HEK293 (cell line): ENCODE results near the gene MEST.

Source experiments
- CTCF ChIA-PET: fragments of 350-600 bp; formaldehyde crosslinking; extraction: SDS; loops from one replicate; lab custom pipeline; 2021; ENCODE audit warnings: antibody characterized with exemption; lab: Yijun Ruan, JAX
- POLR2A ChIA-PET: fragments of 300-600 bp; formaldehyde crosslinking; extraction: SDS; loops from one replicate; lab custom pipeline; 2020; ENCODE audit warnings: antibody characterized with exemption, inconsistent platforms; lab: Yijun Ruan, JAX
- H3K27ac ChIP-seq: fragments of 200-500 bp; sonication (Bioruptor generic); 2 replicates; pipeline ENCODE4 v1.5.1; 2014; ENCODE audit warnings: low read depth, low read length, control low read depth, inconsistent platforms; ENCODE audit errors: extremely low read depth
- H3K36me3 ChIP-seq, 2 experiments: fragments of 200-500 bp in 1 of 2; sonication (Bioruptor generic) in 1 of 2; 1 replicate in 1 of 2; 2 replicates in 1 of 2; pipeline ENCODE4 v1.5.1; 2014 to 2017; ENCODE audit warnings: inconsistent platforms in 2 of 2, low read length in 2 of 2; ENCODE audit not compliant: control insufficient read depth in 2 of 2, insufficient read depth in 1 of 2
- H3K4me1 ChIP-seq: fragments of 200-500 bp; sonication (Bioruptor generic); 2 replicates; pipeline ENCODE4 v1.5.1; 2014; ENCODE audit warnings: mild to moderate bottlenecking, low read length, inconsistent platforms; ENCODE audit not compliant: control insufficient read depth, insufficient read depth
- H3K4me3 ChIP-seq: 2 replicates; pipeline ENCODE4 v1.5.1; 2011; ENCODE audit warnings: low read depth, mild to moderate bottlenecking, control low read depth, low read length, moderate library complexity
- H3K9me3 ChIP-seq: fragments of 200-500 bp; sonication (Bioruptor generic); 2 replicates; pipeline ENCODE4 v1.5.1; 2014; ENCODE audit warnings: low read depth, low read length, inconsistent platforms; ENCODE audit not compliant: control insufficient read depth, insufficient read depth
- BCL11A ChIP-seq: fragments of 450-650 bp; formaldehyde crosslinking; IDR thresholded peaks from 2 replicates; pipeline ENCODE4 v1.5.1; 2016; ENCODE audit warnings: low read depth, missing biosample characterization, missing genetic modification characterization
- GLIS2 ChIP-seq: fragments of 450-650 bp; formaldehyde crosslinking; IDR thresholded peaks from 2 replicates; pipeline ENCODE4 v1.5.1; 2016; ENCODE audit warnings: missing biosample characterization, missing genetic modification characterization
- HOXA7 ChIP-seq: sonication (generic); formaldehyde crosslinking; IDR thresholded peaks from 2 replicates; pipeline ENCODE4 v1.8.1; 2022; ENCODE audit warnings: missing genetic modification reagents, borderline replicate concordance
- HOXC10 ChIP-seq: sonication (generic); formaldehyde crosslinking; IDR thresholded peaks from 2 replicates; pipeline ENCODE4 v1.8.1; 2023; ENCODE audit warnings: mild to moderate bottlenecking, missing genetic modification reagents
- SALL2 ChIP-seq: fragments of 450-650 bp; formaldehyde crosslinking; IDR thresholded peaks from 2 replicates; pipeline ENCODE4 v1.5.0; 2017; ENCODE audit warnings: missing biosample characterization, mild to moderate bottlenecking, missing genetic modification characterization, borderline replicate concordance
- SP3 ChIP-seq: fragments of 450-650 bp; formaldehyde crosslinking; IDR thresholded peaks from 2 replicates; pipeline ENCODE4 v1.5.1; 2016; ENCODE audit warnings: missing biosample characterization, missing genetic modification characterization
- YY1 ChIP-seq: fragments of 450-650 bp; formaldehyde crosslinking; IDR thresholded peaks from 2 replicates; pipeline ENCODE4 v1.5.1; 2018; ENCODE audit warnings: missing biosample characterization, missing genetic modification characterization
- ZBTB48 ChIP-seq: fragments of 450-650 bp; formaldehyde crosslinking; IDR thresholded peaks from 2 replicates; pipeline ENCODE4 v1.5.1; 2016; ENCODE audit warnings: missing biosample characterization, missing genetic modification characterization
- ZBTB7A ChIP-seq: fragments of 450-650 bp; formaldehyde crosslinking; IDR thresholded peaks from 2 replicates; pipeline ENCODE4 v1.5.1; 2016; ENCODE audit warnings: low read depth, missing biosample characterization, missing genetic modification characterization
- ZEB2 ChIP-seq: fragments of 450-650 bp; formaldehyde crosslinking; IDR thresholded peaks from 2 replicates; pipeline ENCODE4 v1.5.1; 2016; ENCODE audit warnings: missing biosample characterization, missing genetic modification characterization
- ZFHX2 ChIP-seq: fragments of 450-650 bp; formaldehyde crosslinking; conservative IDR thresholded peaks from 2 replicates; pipeline ENCODE4 v1.5.1; 2016; ENCODE audit warnings: missing biosample characterization, missing genetic modification characterization
- ZNF138 ChIP-seq: fragments of 450-650 bp; formaldehyde crosslinking; IDR thresholded peaks from 2 replicates; pipeline ENCODE4 v1.5.1; 2016; ENCODE audit warnings: missing biosample characterization, missing genetic modification characterization, borderline replicate concordance
- ZNF155 ChIP-seq: fragments of 450-650 bp; formaldehyde crosslinking; IDR thresholded peaks from 2 replicates; pipeline ENCODE4 v1.5.1; 2016; ENCODE audit warnings: missing biosample characterization, missing genetic modification characterization
- ZNF23 ChIP-seq: fragments of 450-650 bp; formaldehyde crosslinking; IDR thresholded peaks from 2 replicates; pipeline ENCODE4 v1.5.1; 2016; ENCODE audit warnings: missing biosample characterization, missing genetic modification characterization, borderline replicate concordance
- ZNF248 ChIP-seq: fragments of 450-650 bp; formaldehyde crosslinking; IDR thresholded peaks from 2 replicates; pipeline ENCODE4 v1.5.1; 2017; ENCODE audit warnings: missing biosample characterization, missing genetic modification characterization
- ZNF292 ChIP-seq: fragments of 450-650 bp; formaldehyde crosslinking; IDR thresholded peaks from 2 replicates; pipeline ENCODE4 v1.5.1; 2016; ENCODE audit warnings: low read depth, missing biosample characterization, missing genetic modification characterization, borderline replicate concordance
- ZNF335 ChIP-seq: fragments of 450-650 bp; formaldehyde crosslinking; conservative IDR thresholded peaks from 2 replicates; pipeline ENCODE4 v1.5.1; 2016; ENCODE audit warnings: missing biosample characterization, missing genetic modification characterization
- ZNF416 ChIP-seq: fragments of 450-650 bp; formaldehyde crosslinking; IDR thresholded peaks from 2 replicates; pipeline ENCODE4 v1.5.1; 2016; ENCODE audit warnings: missing biosample characterization, missing genetic modification characterization
- ZNF596 ChIP-seq: fragments of 450-650 bp; IDR thresholded peaks from 2 replicates; pipeline ENCODE4 v1.5.0; 2018; ENCODE audit warnings: missing biosample characterization, mild to moderate bottlenecking, missing genetic modification characterization, moderate library complexity
- ZNF660 ChIP-seq: fragments of 450-650 bp; IDR thresholded peaks from 2 replicates; pipeline ENCODE4 v1.5.1; 2018; ENCODE audit warnings: missing biosample characterization, mild to moderate bottlenecking, missing genetic modification characterization
- ZNF707 ChIP-seq: fragments of 450-650 bp; formaldehyde crosslinking; IDR thresholded peaks from 2 replicates; pipeline ENCODE4 v1.5.1; 2016; ENCODE audit warnings: missing biosample characterization, missing genetic modification characterization
- ZNF777 ChIP-seq: fragments of 450-650 bp; formaldehyde crosslinking; IDR thresholded peaks from 2 replicates; pipeline ENCODE4 v1.5.1; 2017; ENCODE audit warnings: missing biosample characterization, missing genetic modification characterization, borderline replicate concordance
- ZSCAN16 ChIP-seq: fragments of 450-650 bp; formaldehyde crosslinking; IDR thresholded peaks from 2 replicates; pipeline ENCODE4 v1.5.1; 2016; ENCODE audit warnings: missing biosample characterization, missing genetic modification characterization
- TF ChIP-seq, protein P1 (sequence below): fragments of 450-650 bp; formaldehyde crosslinking; IDR thresholded peaks from 2 replicates; pipeline ENCODE4 v1.5.1; 2016; ENCODE audit warnings: missing biosample characterization, missing genetic modification characterization
- TF ChIP-seq, protein P2 (sequence below): IDR thresholded peaks from 2 replicates; pipeline ENCODE4 v1.6.1; 2011; ENCODE audit warnings: mild to moderate bottlenecking, low read depth, low read length, borderline replicate concordance
- TF ChIP-seq, protein P3 (sequence below): fragments of 450-650 bp; formaldehyde crosslinking; IDR thresholded peaks from 2 replicates; pipeline ENCODE4 v1.5.1; 2016; ENCODE audit warnings: missing biosample characterization, missing genetic modification characterization, borderline replicate concordance
- TF ChIP-seq, protein P4 (sequence below): fragments of 450-650 bp; formaldehyde crosslinking; IDR thresholded peaks from 2 replicates; pipeline ENCODE4 v1.5.1; 2016; ENCODE audit warnings: missing biosample characterization, missing genetic modification characterization
- TF ChIP-seq, protein P5 (sequence below): fragments of 450-650 bp; formaldehyde crosslinking; IDR thresholded peaks from 2 replicates; pipeline ENCODE4 v1.5.1; 2016; ENCODE audit warnings: missing biosample characterization, missing genetic modification characterization

MEST gene

DNA sequence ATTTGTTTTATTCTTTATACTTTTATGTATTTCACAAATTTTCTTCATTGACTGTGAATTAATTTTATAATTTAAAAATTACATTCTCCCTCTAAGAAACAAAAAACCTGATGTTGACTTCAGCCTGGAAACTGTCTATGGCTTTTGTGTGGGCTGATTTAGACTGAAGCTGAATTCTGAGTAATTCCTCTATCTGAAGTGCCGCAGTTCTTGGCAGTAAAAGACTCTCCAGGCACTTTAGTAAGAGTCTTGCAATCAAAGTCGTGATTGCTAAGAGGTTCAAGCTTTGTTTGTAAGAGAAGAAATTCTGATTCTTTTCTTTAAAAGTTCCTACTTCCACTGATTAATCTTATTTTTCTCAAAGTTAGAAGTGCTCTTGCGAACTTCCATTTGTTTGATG is 47.7 kb upstream of the MEST start:
- Histone ChIP-seq H3K4me1 (no peaks in the 10 kb centered on the region), H3K4me3 (no peak overlapping the region), H3K27ac (no peak overlapping the region), H3K36me3 (no peaks in the 10 kb centered on the region), H3K9me3 (no peaks in the 10 kb centered on the region)
- CTCF ChIA-PET: no interaction called here
- no peak for TF ChIP-seq ZNF138
- TF ChIP-seq HOXC10 (CRISPR knock-in tag): no peak
- no peak for TF ChIP-seq ZNF155 (tag by site-specific recombination)
- TF ChIP-seq, protein P1, sequence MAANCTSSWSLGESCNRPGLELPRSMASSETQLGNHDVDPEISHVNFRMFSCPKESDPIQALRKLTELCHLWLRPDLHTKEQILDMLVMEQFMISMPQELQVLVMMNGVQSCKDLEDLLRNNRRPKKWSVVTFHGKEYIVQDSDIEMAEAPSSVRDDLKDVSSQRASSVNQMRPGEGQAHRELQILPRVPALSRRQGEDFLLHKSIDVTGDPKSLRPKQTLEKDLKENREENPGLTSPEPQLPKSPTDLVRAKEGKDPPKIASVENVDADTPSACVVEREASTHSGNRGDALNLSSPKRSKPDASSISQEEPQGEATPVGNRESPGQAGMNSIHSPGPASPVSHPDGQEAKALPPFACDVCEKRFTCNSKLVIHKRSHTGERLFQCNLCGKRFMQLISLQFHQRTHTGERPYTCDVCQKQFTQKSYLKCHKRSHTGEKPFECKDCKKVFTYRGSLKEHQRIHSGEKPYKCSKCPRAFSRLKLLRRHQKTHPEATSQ (tag by site-specific recombination): no peak
- no peak for TF ChIP-seq ZNF777 (tag by site-specific recombination)
- no peak for TF ChIP-seq ZNF416 (tag by site-specific recombination)
- TF ChIP-seq, protein P2, sequence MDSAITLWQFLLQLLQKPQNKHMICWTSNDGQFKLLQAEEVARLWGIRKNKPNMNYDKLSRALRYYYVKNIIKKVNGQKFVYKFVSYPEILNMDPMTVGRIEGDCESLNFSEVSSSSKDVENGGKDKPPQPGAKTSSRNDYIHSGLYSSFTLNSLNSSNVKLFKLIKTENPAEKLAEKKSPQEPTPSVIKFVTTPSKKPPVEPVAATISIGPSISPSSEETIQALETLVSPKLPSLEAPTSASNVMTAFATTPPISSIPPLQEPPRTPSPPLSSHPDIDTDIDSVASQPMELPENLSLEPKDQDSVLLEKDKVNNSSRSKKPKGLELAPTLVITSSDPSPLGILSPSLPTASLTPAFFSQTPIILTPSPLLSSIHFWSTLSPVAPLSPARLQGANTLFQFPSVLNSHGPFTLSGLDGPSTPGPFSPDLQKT: no peak
- TF ChIP-seq ZNF660 (tag by site-specific recombination): no peak
- POLR2A ChIA-PET: no interaction called here

DNA sequence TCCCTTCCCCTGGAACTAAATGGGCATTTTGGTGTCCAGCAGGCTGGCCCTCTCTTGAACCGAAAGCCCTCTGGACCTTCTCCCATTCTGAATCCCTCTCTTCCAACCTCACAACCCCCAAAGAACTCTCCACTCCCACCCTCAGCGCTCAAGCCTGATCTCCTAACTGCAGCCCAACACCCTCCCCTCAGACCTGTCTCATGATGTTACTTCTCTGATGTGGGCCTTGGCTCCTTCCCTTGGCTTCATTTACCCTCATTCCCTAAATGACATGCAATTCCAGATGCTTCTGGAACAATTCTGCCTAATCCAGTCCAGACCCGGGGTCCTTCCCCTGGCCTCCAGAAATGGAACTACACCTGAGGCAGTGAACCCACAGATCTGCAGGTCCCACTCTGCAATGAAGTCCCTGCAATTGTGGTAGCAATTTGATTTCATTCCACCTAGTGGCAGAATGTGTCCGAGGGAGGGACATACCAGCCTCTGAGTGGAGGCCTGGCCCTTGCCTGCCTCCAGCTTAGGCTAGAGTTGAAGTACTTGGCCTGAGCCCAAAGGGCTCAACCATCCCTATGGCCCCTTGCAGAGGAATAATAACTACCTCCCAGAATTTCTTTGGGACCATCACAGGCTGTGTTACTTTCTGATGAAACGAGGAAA is 47.0 kb upstream of the MEST start:
- no peaks in the 10 kb centered on the region for H3K4me1 ChIP-seq
- no peak overlapping the region for H3K4me3 ChIP-seq
- ChIA-PET CTCF (no interaction called here), POLR2A (no interaction called here)
- H3K27ac ChIP-seq: no peak overlapping the region
- TF ChIP-seq ZEB2 (tag by site-specific recombination) (no peak), SALL2 (tag by site-specific recombination) (no peak), HOXA7 (CRISPR knock-in tag) (no peak), ZNF596 (tag by site-specific recombination) (no peak), ZNF335 (tag by site-specific recombination) (peak; percentile 21; the same call in 1 of the 2 replicates), ZNF23 (no peak), ZSCAN16 (tag by site-specific recombination) (no peak), ZNF416 (tag by site-specific recombination) (no peak)
- TF ChIP-seq, protein P3, sequence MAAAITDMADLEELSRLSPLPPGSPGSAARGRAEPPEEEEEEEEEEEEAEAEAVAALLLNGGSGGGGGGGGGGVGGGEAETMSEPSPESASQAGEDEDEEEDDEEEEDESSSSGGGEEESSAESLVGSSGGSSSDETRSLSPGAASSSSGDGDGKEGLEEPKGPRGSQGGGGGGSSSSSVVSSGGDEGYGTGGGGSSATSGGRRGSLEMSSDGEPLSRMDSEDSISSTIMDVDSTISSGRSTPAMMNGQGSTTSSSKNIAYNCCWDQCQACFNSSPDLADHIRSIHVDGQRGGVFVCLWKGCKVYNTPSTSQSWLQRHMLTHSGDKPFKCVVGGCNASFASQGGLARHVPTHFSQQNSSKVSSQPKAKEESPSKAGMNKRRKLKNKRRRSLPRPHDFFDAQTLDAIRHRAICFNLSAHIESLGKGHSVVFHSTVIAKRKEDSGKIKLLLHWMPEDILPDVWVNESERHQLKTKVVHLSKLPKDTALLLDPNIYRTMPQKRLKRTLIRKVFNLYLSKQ: no peak
- no peaks in the 10 kb centered on the region for H3K9me3 ChIP-seq
- no peaks in the 10 kb centered on the region for H3K36me3 ChIP-seq

DNA sequence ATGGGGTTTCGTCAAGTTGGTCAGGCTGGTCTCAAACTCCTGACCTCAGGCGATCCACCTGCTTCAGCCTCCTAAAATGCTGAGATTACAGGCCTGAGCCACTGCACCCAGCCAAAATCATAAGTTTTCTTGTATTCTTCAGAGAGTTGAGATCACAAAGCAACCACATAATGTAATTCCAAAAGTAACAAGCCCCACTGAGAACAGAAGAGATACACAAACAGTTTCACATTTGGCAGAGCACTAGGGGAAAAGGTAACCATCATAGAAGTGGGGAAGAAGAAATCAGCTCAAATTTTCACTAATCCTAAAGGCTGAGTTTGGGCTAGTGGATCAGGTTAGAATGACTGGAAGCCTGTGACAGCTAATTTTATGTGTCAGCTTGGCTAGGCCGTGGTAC is 45.6 kb upstream of the MEST start:
- Histone ChIP-seq H3K27ac (no peak overlapping the region), H3K9me3 (no peaks in the 10 kb centered on the region), H3K36me3 (no peaks in the 10 kb centered on the region), H3K4me3 (no peak overlapping the region), H3K4me1 (no peaks in the 10 kb centered on the region)
- TF ChIP-seq ZNF248 (tag by site-specific recombination): no peak
- TF ChIP-seq ZNF707 (tag by site-specific recombination): no peak
- TF ChIP-seq YY1: no peak
- TF ChIP-seq ZBTB48 (tag by site-specific recombination): no peak
- TF ChIP-seq, protein P4, sequence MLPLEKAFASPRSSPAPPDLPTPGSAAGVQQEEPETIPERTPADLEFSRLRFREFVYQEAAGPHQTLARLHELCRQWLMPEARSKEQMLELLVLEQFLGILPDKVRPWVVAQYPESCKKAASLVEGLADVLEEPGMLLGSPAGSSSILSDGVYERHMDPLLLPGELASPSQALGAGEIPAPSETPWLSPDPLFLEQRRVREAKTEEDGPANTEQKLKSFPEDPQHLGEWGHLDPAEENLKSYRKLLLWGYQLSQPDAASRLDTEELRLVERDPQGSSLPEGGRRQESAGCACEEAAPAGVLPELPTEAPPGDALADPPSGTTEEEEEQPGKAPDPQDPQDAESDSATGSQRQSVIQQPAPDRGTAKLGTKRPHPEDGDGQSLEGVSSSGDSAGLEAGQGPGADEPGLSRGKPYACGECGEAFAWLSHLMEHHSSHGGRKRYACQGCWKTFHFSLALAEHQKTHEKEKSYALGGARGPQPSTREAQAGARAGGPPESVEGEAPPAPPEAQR: no peak
- no peak for TF ChIP-seq GLIS2 (tag by site-specific recombination)
- no peak for TF ChIP-seq ZBTB7A (tag by site-specific recombination)
- TF ChIP-seq ZNF292 (tag by site-specific recombination): no peak
- TF ChIP-seq BCL11A (tag by site-specific recombination): no peak
- TF ChIP-seq, protein P5, sequence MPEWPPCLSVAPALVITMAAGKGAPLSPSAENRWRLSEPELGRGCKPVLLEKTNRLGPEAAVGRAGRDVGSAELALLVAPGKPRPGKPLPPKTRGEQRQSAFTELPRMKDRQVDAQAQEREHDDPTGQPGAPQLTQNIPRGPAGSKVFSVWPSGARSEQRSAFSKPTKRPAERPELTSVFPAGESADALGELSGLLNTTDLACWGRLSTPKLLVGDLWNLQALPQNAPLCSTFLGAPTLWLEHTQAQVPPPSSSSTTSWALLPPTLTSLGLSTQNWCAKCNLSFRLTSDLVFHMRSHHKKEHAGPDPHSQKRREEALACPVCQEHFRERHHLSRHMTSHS: no peak
- no peak for TF ChIP-seq SP3 (tag by site-specific recombination)
- TF ChIP-seq ZFHX2 (tag by site-specific recombination): no peak
- ChIA-PET CTCF (interaction anchor here (0.6 kb wide), 1 partner anchor 44 kb away, joined by 5 read pairs; no protein-coding TSS in a partner anchor), POLR2A (no interaction called here)
